Endothelial cell of umbilical vein (primary cell): ENCODE data around the gene AP5M1.

Experiments
- EZH2 ChIP-seq: IDR thresholded peaks from 2 replicates; pipeline ENCODE4 v1.6.1; 2012; ENCODE audit warnings: borderline replicate concordance, low read depth, mild to moderate bottlenecking, moderate library complexity, low read length, inconsistent platforms; ENCODE audit not compliant: severe bottlenecking
- GATA2 ChIP-seq: IDR thresholded peaks from 2 replicates; pipeline ENCODE4 v1.7.0; 2011; ENCODE audit warnings: low read depth, mild to moderate bottlenecking, moderate library complexity, mixed read lengths, low read length; ENCODE audit not compliant: insufficient read length, insufficient read depth
- POLR2A ChIP-seq: IDR thresholded peaks from 2 replicates; pipeline ENCODE4 v1.6.1; 2012; ENCODE audit warnings: low read depth, mild to moderate bottlenecking, control low read depth, low read length
- POLR2AphosphoS5 ChIP-seq: IDR thresholded peaks from 2 replicates; pipeline ENCODE4 v1.6.1; 2012; ENCODE audit warnings: low read depth, mild to moderate bottlenecking, control low read depth, low read length, moderate library complexity; ENCODE audit not compliant: insufficient read depth
- TF ChIP-seq, protein P1 (sequence below), 2 donors: IDR thresholded peaks; 1 replicate in 1 of 2; 2 replicates in 1 of 2; pipeline ENCODE4 v1.5.1; 2011; ENCODE audit warnings: low read length in 2 of 2, mild to moderate bottlenecking in 2 of 2, moderate library complexity in 2 of 2, control low read depth in 1 of 2, inconsistent platforms in 1 of 2, low read depth in 1 of 2; ENCODE audit not compliant: insufficient read depth in 1 of 2; ENCODE audit errors: extremely low read depth in 1 of 2
- TF ChIP-seq, protein P2 (sequence below): IDR thresholded peaks from 2 replicates; pipeline ENCODE4 v1.6.1; 2011; ENCODE audit not compliant: insufficient read depth, insufficient read length

DNA sequence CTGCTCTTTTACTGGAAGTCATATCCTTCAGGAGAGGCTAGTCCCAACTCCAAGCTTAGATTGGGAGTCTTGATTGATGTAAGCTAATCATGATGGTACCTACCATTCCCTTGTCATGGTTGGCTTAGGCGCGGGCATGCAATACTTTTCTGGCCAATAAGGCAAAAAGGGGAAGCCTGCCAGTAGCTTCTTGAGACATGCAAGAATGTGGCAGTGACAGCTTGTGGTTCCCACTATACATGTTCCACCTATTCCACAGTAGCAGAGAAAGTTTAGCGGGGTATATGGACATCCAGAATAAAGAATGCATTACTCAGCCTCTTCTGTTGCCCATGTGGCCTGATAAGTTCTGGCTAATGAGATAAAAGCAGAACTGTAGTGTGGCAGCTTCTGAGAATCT is 55.0 kb downstream of the AP5M1 start:
- no peak for TF ChIP-seq POLR2AphosphoS5
- TF ChIP-seq POLR2A, result no peak
- TF ChIP-seq, protein P1, sequence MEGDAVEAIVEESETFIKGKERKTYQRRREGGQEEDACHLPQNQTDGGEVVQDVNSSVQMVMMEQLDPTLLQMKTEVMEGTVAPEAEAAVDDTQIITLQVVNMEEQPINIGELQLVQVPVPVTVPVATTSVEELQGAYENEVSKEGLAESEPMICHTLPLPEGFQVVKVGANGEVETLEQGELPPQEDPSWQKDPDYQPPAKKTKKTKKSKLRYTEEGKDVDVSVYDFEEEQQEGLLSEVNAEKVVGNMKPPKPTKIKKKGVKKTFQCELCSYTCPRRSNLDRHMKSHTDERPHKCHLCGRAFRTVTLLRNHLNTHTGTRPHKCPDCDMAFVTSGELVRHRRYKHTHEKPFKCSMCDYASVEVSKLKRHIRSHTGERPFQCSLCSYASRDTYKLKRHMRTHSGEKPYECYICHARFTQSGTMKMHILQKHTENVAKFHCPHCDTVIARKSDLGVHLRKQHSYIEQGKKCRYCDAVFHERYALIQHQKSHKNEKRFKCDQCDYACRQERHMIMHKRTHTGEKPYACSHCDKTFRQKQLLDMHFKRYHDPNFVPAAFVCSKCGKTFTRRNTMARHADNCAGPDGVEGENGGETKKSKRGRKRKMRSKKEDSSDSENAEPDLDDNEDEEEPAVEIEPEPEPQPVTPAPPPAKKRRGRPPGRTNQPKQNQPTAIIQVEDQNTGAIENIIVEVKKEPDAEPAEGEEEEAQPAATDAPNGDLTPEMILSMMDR (IDR thresholded peaks at IDR 0.05; ENCODE audit: extremely low read depth in 1 of 2, insufficient read depth in 1 of 2, low read depth in 1 of 2, low read length in 2 of 2), result no peak
- TF ChIP-seq, protein P2, sequence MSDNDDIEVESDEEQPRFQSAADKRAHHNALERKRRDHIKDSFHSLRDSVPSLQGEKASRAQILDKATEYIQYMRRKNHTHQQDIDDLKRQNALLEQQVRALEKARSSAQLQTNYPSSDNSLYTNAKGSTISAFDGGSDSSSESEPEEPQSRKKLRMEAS, result no peak
- no peak for TF ChIP-seq GATA2
- no peak for TF ChIP-seq EZH2
